SH-SY5Y (cell line): ENCODE data around the gene WDFY4.

Source experiments
- GATA2 ChIP-seq: IDR thresholded peaks from 2 replicates; pipeline ENCODE4 v1.6.1; 2011; ENCODE audit warnings: mild to moderate bottlenecking, low read depth, low read length
- GATA3 ChIP-seq: IDR thresholded peaks from 2 replicates; pipeline ENCODE4 v1.6.1; 2011; ENCODE audit warnings: low read depth, mild to moderate bottlenecking, low read length, moderate library complexity

Gene WDFY4

GRCh38 chr10:48779546-48780152, 95.0 kb downstream of the WDFY4 start:
- TF ChIP-seq GATA3 (no peak), GATA2 (no peak)

- no peak for TF ChIP-seq GATA3
- TF ChIP-seq GATA2, result no peak
Measured at GRCh38 chr10:48780341-48780740, 95.7 kb downstream of the WDFY4 start.

- no peak for TF ChIP-seq GATA2
- no peak for TF ChIP-seq GATA3
Measured at GRCh38 chr10:48782386-48782785, 97.7 kb downstream of the WDFY4 start.

- TF ChIP-seq GATA2, result no peak
- no peak for TF ChIP-seq GATA3
Measured at GRCh38 chr10:48784031-48784430, 99.4 kb downstream of the WDFY4 start.

- TF ChIP-seq GATA2 (no peak), GATA3 (no peak)
Measured at GRCh38 chr10:48785796-48786195, 101.1 kb downstream of the WDFY4 start.

- TF ChIP-seq GATA2 (no peak), GATA3 (no peak)
Measured at GRCh38 chr10:48786606-48787282, 102.1 kb downstream of the WDFY4 start.

GRCh38 chr10:48788554-48788953, 103.9 kb downstream of the WDFY4 start:
- TF ChIP-seq GATA3, result no peak
- no peak; the same call in 1 of the 2 replicates for TF ChIP-seq GATA2

GRCh38 chr10:48789486-48790456, 105.1 kb downstream of the WDFY4 start:
- no peak for TF ChIP-seq GATA3
- no peak for TF ChIP-seq GATA2

GRCh38 chr10:48790457-48791044, 105.9 kb downstream of the WDFY4 start:
- TF ChIP-seq GATA3 (no peak), GATA2 (no peak)

- TF ChIP-seq GATA2 (no peak), GATA3 (no peak)
Measured at GRCh38 chr10:48791267-48791928, 106.7 kb downstream of the WDFY4 start.

GRCh38 chr10:48792121-48792520, 107.4 kb downstream of the WDFY4 start:
- TF ChIP-seq GATA2 (no peak), GATA3 (no peak)

GRCh38 chr10:48792687-48793096, 108.0 kb downstream of the WDFY4 start:
- TF ChIP-seq GATA3, result no peak
- no peak for TF ChIP-seq GATA2

- TF ChIP-seq GATA2 (no peak), GATA3 (no peak)
Measured at GRCh38 chr10:48794074-48794473, 109.4 kb downstream of the WDFY4 start.
